NCI-H146 treated with DMSO at 0.1 percent for 48 hours (cell line): Measurements from ENCODE around the gene TPD52L1.

Experiments used
- DNase-seq: peaks from one replicate; lab custom pipeline; 2025; ENCODE audit not compliant: unreplicated experiment; lab: John Stamatoyannopoulos, UW

Gene TPD52L1

DNA sequence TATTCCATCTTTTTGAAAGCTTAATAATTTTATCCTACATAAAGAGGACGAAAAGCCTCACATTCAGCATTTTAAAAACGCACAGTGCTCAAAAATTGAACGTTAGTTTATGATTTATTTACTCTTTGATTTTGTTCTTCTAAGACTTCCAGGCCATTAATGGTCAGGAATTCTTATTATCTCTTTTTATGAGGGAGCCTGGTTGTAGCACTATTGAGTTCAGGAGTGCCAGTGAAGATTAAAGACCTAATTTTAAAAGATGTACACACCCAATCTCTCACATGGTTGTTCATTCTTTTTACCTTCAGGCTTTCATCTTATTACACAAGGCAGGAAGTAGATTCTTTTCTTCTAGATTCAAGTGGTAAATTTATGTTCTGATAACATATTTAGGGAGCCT, 79.6 kb downstream of the TPD52L1 start:
- DNase-seq, result no peak

GRCh38 chr6:125236536-125237327, 83.2 kb downstream of the TPD52L1 start:
- no peak for DNase-seq

DNA sequence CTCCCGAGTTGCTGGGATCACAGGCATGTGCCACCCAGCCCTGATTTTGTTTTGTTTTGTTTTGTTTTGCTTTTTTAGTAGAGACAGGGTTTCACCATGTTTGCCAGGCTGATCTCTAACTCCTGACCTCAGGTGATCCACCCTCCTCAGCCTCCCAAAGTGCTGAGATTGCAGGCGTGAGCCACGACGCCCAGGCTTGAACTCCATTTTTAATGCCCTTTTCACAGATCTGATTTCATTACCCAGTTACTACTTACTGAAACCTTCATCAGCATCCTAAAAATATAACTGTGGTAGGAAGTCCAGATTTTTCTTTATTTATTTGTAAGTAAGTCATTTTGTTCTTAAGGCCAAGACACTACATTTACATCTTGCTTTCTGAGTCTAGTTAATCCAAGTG, 84.2 kb downstream of the TPD52L1 start:
- no peak for DNase-seq

GRCh38 chr6:125245109-125245508, 91.5 kb downstream of the TPD52L1 start:
- DNase-seq, result no peak

GRCh38 chr6:125245523-125246264, 92.1 kb downstream of the TPD52L1 start:
- peak; percentile 97 for DNase-seq

- DNase-seq, result no peak
These were observed 93.0 kb downstream of the TPD52L1 start for GRCh38 chr6:125246566-125246965.

GRCh38 chr6:125248136-125248535, 94.6 kb downstream of the TPD52L1 start:
- no peak for DNase-seq

DNA sequence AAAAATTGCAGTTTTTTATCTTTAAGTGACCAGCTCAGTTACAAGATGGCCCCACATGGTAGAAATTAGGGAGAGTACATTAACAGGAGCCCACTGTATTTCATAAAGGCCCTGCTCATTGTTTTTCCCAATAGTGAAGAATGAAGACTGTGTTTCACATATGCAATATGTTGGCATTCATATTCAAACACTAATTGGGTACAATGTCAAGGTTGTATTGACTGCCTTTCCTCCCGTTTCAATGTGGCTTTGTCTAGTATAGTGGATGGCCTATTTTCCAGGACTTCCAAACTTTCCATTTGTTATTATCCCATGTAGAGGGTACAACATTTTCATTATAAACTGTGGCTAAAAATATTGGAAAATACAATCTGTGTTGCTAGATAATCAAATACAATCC, 96.9 kb downstream of the TPD52L1 start:
- DNase-seq, result no peak

DNA sequence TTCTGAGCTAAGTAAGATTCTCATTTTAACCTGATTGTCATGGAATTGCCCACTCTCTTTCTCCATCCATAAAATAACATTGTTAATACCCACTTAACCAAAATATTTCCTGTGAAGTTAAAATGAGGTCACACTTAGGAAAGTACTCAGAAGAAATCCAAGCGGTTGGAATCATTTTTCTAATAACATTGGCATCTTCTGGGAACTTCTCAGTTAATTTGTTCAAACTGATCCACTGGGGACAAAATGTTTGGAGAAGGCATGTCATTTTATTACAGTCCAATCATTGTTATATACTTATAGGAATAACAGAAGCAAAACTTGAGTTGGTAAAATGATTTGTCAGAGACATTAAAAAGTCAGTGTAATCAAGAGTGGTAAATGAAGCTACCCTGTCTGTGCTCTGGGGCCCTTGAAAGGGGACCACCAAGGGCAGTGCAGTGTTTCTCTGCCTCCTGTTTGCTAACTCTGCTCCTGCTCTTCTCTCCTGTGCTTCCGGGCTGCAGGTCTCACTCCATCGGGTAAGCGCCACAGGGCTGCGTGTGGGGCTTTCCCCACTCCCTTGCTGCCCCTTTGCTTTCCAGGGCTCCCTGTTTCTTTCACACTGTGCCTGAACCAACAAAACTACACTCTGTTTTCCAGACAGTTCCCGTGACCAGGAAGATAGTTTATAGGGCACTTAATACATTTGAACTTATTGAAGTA, 98.1 kb downstream of the TPD52L1 start:
- no peak for DNase-seq

DNA sequence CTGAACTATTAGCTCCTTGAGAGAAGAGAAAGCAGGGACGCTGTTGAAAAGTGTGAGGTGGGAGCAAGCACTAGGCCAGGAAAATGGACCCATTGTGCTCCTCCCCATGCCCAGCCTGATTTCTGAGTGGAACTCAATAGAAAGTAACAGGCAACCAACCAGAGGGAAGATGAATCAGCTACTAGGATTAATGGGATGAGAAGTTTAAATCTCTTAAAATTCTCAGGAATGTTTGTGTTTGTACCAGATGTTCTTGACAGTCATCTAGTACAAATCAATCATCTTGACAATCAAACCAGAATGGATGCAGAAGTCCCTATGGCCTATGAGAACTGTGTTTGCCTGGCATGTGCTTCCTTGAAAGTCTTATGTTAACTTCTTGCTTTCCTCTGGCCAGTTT, 99.3 kb downstream of the TPD52L1 start:
- no peak for DNase-seq

DNA sequence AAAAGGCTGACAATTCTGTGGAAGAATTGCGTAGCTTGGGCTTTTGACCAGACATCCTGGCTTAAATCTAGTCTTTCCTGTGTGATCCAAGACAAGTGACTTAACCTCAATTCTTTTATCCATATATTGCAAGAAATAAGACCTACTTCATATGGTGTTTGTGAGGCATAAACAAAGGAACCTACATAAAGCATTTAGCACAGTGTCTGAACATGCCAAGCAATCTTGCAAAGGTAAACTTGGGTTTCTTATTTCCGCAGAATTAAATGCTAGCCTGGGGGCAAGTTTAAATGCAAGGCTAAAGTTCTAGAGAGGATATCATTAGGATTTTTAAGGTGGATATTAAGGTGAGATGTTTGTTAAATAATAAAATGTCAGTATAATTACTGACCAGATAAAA, 100.3 kb downstream of the TPD52L1 start:
- DNase-seq, result no peak

DNA sequence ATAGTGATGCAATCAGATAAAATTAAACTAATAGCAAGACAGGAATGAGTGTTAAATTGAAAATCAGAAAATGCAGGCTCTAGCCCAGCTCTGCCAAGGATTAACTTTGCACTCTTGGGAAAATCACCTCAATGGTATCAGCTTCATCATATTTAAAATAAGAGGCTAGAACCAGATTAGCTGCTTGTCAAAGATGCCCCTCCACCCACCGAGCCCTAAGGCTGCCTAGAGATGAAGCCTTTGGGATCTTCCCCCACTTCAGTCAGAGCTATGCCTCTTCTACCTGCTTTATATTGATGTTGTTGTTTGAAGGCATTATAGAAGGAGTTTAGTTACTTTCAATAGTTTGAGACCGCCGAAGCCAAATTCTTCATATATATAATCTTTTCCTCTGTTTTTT, 100.7 kb downstream of the TPD52L1 start:
- DNase-seq, result no peak

DNA sequence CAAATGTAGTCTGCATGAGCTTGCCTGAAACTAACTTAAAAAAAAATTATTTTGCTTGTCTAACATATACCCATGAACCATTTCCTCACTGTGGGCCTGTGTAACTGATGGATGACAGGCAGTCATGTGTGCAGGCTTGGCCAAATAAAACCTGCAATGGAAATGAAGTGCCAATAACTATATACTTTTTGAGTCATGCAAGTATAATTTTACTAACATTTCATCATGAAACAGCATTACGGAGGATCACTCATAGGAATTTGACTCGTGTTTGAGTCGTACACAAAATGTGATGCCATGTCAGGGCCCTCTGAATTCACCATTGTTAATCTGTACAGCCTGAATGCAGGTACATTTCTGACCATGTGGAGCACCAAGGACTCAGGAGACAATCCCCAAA, 101.6 kb downstream of the TPD52L1 start:
- DNase-seq, result no peak

GRCh38 chr6:125257351-125257750, 103.8 kb downstream of the TPD52L1 start:
- no peak for DNase-seq

- no peak for DNase-seq
These were observed 105.2 kb downstream of the TPD52L1 start for GRCh38 chr6:125258651-125259353.

GRCh38 chr6:125259354-125259736, 105.8 kb downstream of the TPD52L1 start:
- DNase-seq, result no peak

- DNase-seq, result no peak
These were observed 108.7 kb downstream of the TPD52L1 start for GRCh38 chr6:125262016-125263013.

DNA sequence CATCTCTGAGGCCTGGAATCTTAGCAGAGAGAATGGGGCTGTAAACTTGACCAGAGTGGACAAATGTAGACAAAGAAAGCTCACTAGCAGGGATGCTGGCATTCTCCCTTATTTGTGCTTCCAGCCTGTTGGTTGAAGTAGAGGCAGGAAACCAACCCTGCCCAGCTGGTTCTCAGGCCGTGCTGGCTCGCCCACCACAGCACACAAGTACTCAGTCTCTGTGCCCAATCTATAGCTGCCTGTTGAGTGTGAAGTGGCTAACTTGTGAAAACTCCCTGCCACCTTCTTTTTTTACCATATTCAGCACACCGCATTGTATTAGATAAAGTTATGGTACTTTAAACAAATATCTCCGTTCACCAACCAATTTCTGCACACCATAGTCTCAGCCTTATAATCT, 110.9 kb downstream of the TPD52L1 start:
- DNase-seq, result no peak

DNA sequence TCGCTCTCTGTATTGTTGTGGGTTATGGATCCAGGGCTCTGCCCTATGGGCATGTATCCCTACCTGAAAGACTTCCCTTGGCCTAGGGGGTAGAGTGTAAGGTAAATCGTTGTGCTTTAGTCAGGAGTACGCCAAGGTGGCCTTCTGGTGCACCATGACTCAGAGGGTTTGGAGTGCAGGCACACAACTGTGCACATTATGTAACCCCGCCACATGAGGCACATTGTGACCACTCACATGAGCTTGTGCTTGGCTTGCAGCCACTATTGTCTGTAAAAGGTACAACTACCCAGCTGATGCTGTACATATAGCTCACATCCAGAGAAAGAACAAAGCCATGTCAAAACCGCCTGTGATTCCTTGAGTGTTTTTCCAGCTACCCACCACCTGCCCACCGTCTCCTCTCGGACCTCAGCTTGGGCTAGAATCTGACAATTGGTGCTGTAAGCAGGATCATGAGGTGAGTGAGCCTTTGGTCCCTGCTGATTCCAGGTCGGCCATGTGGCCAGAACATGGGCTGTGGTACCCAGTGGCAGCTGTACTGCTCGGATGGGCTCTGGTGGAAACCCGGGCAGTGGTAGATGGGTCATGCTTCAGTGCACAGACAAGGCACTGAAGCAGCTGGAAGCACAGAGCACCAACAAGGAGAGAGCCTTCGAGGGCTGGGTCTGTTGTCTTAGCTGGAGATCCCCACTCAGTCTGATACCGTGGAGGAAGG, 114.4 kb downstream of the TPD52L1 start:
- DNase-seq, result no peak
